AG04450 (cell line): ENCODE results near the gene RAX2. TPM values are rescaled to one million over a fixed set of nuclear protein-coding genes. Genes with fewer than 3 reads are reported as not detected.

Experiments used
- CTCF ChIA-PET: fragments of 300-600, 350-600 bp; formaldehyde crosslinking; extraction: SDS; loops from one replicate; lab custom pipeline; 2022; ENCODE audit warnings: antibody characterized with exemption, inconsistent platforms; lab: Charles Lee
- POLR2A ChIA-PET: fragments of 350-600 bp; formaldehyde crosslinking; extraction: SDS; loops from one replicate; lab custom pipeline; 2021; ENCODE audit warnings: antibody characterized with exemption, inconsistent platforms; lab: Yijun Ruan, JAX
- DNase-seq: peaks from one replicate; pipeline ENCODE4 v3.0.0-alpha.2; 2011; ENCODE audit warnings: low read depth, low spot score
- H3K27ac ChIP-seq: one replicate; pipeline ENCODE4 v1.5.1; 2012; ENCODE audit warnings: low read depth, low read length, control low read depth
- H3K27me3 ChIP-seq: one replicate; pipeline ENCODE4 v1.6.0; 2012; ENCODE audit warnings: low read length; ENCODE audit not compliant: control insufficient read depth, insufficient read depth
- H3K4me3 ChIP-seq: 2 replicates; pipeline ENCODE4 v1.5.1; 2011; ENCODE audit warnings: mild to moderate bottlenecking, low read depth, low read length, control low read depth
- H3K9me3 ChIP-seq: 2 replicates; pipeline ENCODE4 v1.5.1; 2012; ENCODE audit warnings: low read length; ENCODE audit not compliant: control insufficient read depth, insufficient read depth
- CTCF ChIP-seq: IDR thresholded peaks from 2 replicates; pipeline ENCODE4 v1.5.1; 2011; ENCODE audit warnings: low read depth, low read length, control low read depth, inconsistent platforms
- polyA plus RNA-seq: library from polyadenylated mRNA; depleted of rRNA; stranded (reverse); fragments of >200 nt; gene quantifications from 2 replicates; pipeline ENCODE4 v1.2.3, GENCODE V29; 2011

RAX2 gene
- polyA plus RNA-seq, 1 experiment: not detected

- TF ChIP-seq CTCF: no peak
- ChIA-PET POLR2A (no interaction called here), CTCF (interaction anchor here (2.2 kb wide), 1 partner anchor 11 kb away, joined by 8 read pairs; no protein-coding TSS in a partner anchor)
- no peak for DNase-seq
- peaks cover 23% of the 10 kb centered on the region for H3K9me3 ChIP-seq
- H3K27ac ChIP-seq: no peak overlapping the region
- peaks cover 3% of the 10 kb centered on the region for H3K27me3 ChIP-seq
- no peak overlapping the region for H3K4me3 ChIP-seq
These were observed 38.8 kb upstream of the RAX2 start for GRCh38 chr19:3810708-3811355.

GRCh38 chr19:3809881-3810707, 38.1 kb upstream of the RAX2 start:
- CTCF ChIA-PET: no interaction called here

GRCh38 chr19:3808420-3809143, 36.6 kb upstream of the RAX2 start:
- Histone ChIP-seq H3K27me3 (peaks cover 5% of the 10 kb centered on the region), H3K27ac (no peak overlapping the region), H3K9me3 (peaks cover 23% of the 10 kb centered on the region), H3K4me3 (no peak overlapping the region)
- DNase-seq: no peak
- TF ChIP-seq CTCF: no peak
- ChIA-PET CTCF (no interaction called here), POLR2A (no interaction called here)

More at GRCh38 chr19:3809881-3810707, 38.1 kb upstream of the RAX2 start:
- H3K27ac ChIP-seq: no peak overlapping the region
- H3K4me3 ChIP-seq: no peak overlapping the region
- DNase-seq: no peak
- TF ChIP-seq CTCF: no peak
- peaks cover 3% of the 10 kb centered on the region for H3K27me3 ChIP-seq
- peaks cover 23% of the 10 kb centered on the region for H3K9me3 ChIP-seq
- POLR2A ChIA-PET: no interaction called here

GRCh38 chr19:3807574-3808354, 35.7 kb upstream of the RAX2 start:
- ChIA-PET CTCF (no interaction called here), POLR2A (no interaction called here)
- Histone ChIP-seq H3K9me3 (peaks cover 23% of the 10 kb centered on the region), H3K4me3 (no peak overlapping the region), H3K27me3 (peaks cover 10% of the 10 kb centered on the region), H3K27ac (no peak overlapping the region)
- DNase-seq: no peak
- TF ChIP-seq CTCF: no peak
